HG02970 (cell line): Measurements from ENCODE around the gene MTA1.

Experiments used
- ATAC-seq: cut with Tn5 transposase; IDR thresholded peaks from one replicate; pipeline ENCODE4 v1.9.1; 2021; ENCODE audit warnings: mild to moderate bottlenecking, moderate library complexity, moderate number of reproducible peaks; ENCODE audit not compliant: unreplicated experiment, low FRiP score

MTA1 gene

DNA sequence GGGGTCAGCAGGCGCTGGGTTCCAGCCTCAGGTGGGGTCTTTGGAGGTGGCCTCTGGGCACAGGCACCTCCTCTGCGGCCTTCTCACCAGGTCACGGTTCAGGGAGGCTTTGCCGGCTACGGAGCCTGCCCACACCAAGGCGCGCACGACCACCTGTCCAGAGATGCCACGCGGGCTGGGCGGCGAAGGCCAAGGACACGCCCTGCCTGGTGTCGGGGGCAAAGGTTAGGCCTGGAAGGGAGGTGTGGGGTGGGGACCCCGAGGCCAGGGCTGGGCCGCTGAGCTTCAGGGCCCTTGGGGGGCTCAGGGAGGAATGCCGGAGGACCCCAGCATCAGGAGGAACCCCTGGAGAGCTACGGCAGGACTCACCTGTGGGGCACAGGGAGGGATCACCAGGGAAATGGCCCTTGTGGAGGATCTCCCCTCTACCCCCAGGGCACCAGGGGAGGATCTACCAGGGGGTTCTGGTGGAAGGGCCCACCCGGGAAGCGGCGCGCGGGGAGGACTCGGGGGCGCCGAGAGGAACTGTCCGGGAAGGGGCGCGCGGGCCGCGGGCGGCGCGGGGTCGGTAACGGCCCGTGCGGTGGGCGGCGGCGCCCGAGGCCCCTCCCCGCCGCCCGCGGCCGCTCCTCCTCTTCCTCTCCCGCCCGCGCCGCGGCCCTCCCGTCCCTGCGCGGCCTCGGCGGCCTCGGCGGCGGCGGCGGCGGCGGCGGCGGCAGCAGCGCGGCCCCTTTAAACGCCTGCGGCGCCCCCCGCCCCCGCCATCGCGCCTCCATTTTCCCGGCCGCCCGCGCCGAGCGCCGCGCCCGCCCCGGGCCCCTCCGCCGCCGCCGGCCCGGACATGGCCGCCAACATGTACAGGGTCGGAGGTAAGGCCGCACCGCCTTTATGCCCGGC lies at the start of gene MTA1:
MTA1 (plus strand) TSS at position 633 of the 897 bp plus-strand sequence; CDS start at position 842, 209 bp downstream.
- no peak for ATAC-seq

GRCh38 chr14:105374389-105374788 lies 45.2 kb upstream of the MTA1 start:
- ATAC-seq: no peak

DNA sequence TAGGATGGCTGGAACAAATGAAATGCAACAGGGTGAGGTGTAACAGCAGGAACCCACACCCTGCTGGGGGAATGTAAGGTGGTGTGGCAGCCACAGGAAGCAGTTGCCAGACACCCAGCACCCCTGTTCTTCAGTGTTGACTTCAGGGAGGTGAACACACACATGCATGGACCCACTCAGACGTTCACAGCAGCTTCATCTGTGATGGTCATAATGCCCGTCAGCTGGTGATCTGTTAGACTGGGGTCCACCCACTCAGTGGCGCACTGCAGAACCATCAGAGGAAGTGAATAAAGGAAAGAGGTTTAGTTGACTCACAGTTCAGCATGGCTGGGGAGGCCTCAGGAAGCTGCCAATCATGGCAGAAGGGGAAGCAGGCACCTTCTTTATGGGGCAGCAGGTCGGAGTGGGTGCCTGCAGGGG lies 44.0 kb upstream of the MTA1 start:
- ATAC-seq: no peak

GRCh38 chr14:105376521-105377440 lies 42.8 kb upstream of the MTA1 start:
- ATAC-seq: no peak

GRCh38 chr14:105377555-105378182 lies 42.0 kb upstream of the MTA1 start:
- no peak for ATAC-seq

DNA sequence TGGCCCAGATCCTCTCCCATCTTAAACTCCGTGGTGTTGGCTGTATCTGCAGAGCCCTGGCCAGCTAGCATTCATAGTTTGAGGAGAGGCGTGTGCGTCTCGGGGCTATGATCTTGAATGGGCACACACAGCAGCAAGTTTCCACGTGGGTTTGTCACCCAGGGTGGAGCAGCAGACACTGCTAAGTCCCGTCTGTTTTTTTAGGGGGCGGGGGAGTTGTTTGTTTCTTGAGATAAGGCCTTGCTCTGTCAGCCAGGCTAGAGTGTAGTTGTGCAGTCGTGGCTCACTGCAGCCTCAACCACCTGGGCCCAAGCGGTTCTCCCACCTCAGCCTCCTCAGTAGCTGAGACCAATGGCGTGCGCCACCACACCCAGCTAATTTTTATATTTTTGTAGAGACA lies 41.4 kb upstream of the MTA1 start:
- ATAC-seq: no peak

DNA sequence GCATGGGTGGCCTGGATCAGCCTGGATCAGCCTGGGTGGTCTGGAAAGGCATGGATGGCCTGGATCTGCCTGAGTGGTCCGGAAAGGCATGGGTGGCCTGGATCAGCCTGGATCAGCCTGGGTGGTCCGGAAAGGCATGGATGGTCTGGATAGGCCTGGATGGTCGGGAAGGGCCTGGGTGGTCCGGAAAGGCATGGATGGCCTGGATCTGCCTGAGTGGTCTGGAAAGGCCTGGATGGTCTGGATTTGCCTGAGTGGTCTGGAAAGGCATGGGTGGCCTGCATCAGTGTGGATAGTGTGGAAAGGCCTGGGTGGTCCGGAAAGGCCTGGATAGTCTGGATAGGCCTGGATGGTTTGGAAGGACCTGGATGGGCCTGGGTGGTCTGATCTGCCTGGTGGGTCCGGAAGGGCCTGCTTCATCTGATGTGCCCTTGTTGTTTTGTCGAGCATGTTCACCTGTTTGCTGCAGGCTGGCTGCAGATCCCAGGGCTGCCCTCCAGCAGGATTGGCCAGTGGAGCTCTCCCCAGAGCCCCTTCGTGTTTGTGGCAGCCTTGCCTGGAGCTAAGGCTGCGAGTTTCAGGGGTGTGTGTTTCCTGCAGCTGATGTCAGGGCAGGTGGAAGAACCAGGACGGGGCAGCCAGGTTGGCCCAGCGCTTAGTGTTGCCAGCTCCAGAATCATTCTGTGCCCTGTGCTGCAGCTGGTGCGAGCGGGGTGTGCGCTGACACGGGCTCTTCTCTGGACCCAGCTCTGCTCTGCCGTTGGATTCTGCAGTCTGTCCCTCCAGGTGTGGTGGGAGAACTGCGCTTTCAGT lies 40.5 kb upstream of the MTA1 start:
- ATAC-seq: no peak

- ATAC-seq: no peak
Observed at GRCh38 chr14:105379946-105380345, 39.7 kb upstream of the MTA1 start.

GRCh38 chr14:105380756-105381155 lies 38.9 kb upstream of the MTA1 start:
- no peak for ATAC-seq

DNA sequence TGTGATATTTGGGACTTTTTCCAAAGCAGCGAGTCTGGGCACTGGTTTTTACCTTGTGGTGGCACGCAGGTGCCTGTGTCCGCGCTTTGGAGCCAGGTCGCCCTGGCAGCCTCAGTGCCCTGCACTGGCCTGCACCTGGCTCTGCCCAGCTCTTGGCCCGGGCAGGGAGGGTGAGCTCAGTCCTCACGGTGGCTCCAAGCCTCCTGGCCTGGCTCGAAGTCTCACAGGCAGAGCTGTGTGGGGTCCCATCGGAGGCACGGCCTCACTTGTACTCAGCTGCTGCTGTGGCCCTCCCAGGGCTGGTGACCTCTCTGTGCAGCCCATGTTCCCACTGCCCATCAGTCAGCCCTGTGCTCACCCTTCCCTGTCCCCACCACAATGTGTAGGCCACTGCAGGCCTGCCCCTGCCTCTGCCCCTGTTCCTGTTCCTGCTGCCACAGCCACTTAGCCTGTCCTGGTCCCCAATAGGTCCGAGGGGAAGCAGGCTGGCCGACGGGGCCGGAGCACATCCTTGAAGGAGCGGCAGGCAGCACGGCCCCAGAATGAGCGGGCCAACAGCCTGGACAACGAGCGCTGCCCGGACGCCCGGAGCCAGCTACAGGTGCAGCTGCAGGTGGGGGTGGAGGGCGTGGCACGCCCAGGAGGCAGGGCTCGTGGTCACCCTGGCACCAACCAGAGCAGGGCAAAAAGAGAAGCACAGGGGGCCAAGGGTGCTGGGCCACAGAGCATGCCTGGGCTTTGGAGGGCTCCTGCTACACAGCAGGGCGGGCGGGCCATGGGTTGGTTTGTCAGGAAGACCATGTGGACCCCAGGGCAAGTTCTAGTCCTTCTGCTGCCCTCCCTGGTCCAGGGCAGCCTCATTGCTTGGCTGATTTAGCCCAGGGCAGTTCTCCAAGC lies 37.9 kb upstream of the MTA1 start:
- no peak for ATAC-seq

DNA sequence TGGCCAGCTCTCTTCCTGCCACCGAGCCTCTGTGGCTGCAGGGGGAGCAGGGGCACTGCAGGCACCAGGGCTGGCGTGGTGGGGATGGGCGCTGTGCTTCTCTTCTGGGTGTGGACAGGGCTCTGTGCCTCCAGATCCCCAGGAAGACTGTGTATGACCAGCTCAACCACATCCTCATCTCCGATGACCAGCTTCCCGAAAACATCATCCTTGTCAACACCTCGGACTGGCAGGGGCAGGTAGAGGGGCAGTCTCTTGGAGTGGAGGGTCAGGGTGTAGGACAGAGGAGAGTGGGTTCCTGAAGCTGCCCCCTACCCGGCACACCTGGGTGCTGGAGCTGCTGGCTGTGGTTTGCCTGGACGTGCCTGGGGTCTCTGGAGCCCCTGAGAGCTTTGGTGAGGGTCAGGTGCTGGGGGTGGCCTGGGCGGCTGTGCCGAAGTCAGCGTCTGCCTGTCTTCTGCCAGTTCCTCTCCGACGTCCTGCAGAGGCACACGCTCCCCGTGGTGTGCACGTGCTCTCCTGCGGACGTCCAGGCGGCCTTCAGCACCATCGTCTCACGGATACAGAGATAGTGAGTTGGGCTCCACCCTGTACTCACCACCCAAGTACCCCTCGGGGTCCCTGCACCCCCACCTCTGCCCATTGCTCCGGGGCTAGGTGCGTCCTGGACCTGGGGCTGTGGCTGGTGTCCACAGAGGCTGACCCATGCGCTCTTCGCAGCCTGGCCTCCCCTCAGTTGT lies 37.1 kb upstream of the MTA1 start:
- no peak for ATAC-seq

DNA sequence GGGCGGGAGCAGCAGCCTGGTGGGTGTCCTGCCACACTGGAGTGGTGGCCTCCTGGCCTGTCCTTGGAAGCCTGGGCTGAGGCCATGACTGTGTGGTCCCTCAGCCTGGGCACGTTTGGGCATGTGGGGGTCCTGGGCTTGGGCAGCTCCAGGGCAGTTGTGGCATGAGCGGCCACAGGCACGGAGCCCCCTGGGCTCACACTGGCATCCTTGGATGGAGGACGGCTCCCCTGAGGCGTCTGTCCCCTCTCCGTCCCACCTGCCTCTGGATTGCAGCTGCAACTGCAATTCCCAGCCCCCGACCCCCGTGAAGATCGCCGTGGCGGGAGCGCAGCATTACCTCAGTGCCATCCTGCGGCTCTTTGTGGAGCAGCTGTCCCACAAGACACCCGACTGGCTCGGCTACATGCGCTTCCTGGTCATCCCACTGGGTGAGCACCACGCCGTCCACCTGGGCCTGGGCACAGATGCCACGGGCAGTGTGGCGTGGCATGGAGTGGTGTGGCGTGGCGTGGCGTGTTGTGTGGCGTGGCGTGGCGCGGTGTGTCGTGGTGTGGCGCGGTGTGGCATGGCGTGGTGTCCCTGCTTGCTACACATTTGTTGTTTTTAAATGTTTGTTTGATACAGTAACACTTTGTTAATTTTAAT lies 36.4 kb upstream of the MTA1 start:
- ATAC-seq: no peak

DNA sequence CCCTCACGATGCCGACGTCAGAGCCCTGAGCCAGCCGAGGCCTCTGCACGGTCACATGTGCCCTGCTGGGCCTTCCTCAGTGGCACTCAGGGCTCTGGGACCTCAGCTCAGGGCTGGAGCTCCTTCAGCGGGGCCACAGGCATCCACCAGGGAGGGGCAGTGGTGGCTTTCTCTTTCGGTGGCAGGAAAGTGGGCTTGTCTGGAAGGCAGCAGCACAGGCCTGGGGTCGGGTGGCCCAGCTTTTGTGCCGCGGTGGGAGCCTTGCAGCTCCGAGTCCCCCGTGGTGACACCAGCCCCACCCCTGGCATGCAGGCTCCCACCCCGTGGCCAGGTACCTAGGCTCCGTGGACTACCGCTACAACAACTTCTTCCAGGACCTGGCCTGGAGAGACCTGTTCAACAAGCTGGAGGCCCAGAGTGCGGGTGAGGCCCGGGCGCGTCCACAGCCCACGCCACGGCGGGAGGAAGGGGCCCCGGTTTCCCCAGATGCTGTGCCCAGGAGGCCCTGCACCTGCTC lies 35.5 kb upstream of the MTA1 start:
- ATAC-seq: no peak

DNA sequence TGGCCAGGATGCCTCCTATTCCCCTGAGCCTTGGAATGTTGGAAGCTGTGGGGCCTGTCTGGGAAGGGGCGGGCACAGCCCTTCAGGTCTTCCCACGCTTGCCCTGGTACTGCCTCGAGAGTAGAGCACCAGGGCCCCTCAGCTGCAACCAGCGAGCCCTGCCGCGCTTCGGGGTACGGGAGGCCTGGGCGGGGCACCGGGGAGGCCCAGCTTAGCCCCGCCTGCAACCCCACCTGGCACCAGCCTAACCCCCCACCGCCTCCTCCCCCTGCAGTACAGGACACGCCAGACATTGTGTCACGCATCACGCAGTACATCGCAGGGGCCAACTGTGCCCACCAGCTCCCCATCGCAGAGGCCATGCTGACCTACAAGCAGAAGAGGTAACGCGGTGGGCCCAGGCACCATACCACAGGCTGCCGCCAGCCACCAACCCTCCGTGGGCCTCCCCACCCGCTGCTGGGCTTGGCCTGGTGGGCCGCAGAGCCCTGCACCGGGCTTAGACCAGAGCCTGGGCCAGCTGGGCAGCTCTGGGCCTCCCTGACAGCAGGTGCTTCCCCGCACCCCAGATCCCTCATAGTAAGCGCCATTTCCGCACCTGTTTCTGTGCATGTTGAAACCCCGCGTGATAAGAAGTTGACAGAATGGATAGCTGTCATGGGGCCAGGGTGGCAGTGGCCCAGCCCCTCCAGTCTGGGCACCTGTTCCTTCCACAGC lies 34.9 kb upstream of the MTA1 start:
- ATAC-seq: no peak

DNA sequence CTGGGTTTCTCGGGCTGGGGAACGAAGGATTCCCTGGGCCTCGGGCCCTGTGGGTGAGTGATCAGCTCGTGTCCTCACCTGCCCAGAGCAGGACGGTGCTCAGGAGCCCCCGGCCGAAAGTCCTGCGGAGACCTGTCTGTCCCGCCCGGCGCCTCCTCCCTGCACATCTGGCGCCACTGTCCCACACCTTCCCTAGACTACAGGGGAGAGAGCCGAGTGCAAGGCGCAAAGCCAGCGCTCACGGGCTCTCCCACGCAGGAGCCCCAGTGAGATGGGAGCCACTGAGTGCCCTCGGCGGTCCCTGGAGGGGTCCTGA lies 34.3 kb upstream of the MTA1 start:
- no peak for ATAC-seq

GRCh38 chr14:105385698-105386365 lies 33.8 kb upstream of the MTA1 start:
- no peak for ATAC-seq
